H9 (cell line): ENCODE data around the gene DCDC2C. TPM values are rescaled to one million over a fixed set of nuclear protein-coding genes. Genes with fewer than 3 reads are reported as not detected.

ENCODE experiments used
- DNase-seq: peaks from one replicate; pipeline ENCODE4 v3.0.0-alpha.2; 2017
- H2AFZ ChIP-seq: one replicate; pipeline ENCODE4 v1.6.1; 2013; ENCODE audit warnings: mild to moderate bottlenecking, low read length, control low read depth, moderate library complexity
- H2AK5ac ChIP-seq: 2 replicates; pipeline ENCODE4 v1.6.1; 2013; ENCODE audit warnings: low read length, control low read depth, mixed read lengths; ENCODE audit not compliant: insufficient read length
- H2BK120ac ChIP-seq: one replicate; pipeline ENCODE4 v1.6.1; 2013; ENCODE audit warnings: low read depth, mild to moderate bottlenecking, low read length, control low read depth, inconsistent platforms; ENCODE audit not compliant: poor library complexity, severe bottlenecking
- H2BK12ac ChIP-seq: 2 replicates; pipeline ENCODE4 v1.6.1; 2013; ENCODE audit warnings: low read length, control low read depth, mixed read lengths, low read depth; ENCODE audit not compliant: insufficient read length
- H2BK15ac ChIP-seq: 2 replicates; pipeline ENCODE4 v1.6.1; 2013; ENCODE audit warnings: low read depth, low read length, control low read depth
- H2BK20ac ChIP-seq: one replicate; pipeline ENCODE4 v1.6.1; 2013; ENCODE audit warnings: low read depth, mild to moderate bottlenecking, low read length, control low read depth, inconsistent platforms; ENCODE audit not compliant: poor library complexity, severe bottlenecking
- H2BK5ac ChIP-seq: 2 replicates; pipeline ENCODE4 v1.6.1; 2013; ENCODE audit warnings: low read length, control low read depth, mixed read lengths; ENCODE audit not compliant: insufficient read length
- H3K14ac ChIP-seq: 2 replicates; pipeline ENCODE4 v1.6.1; 2013; ENCODE audit warnings: low read length, control low read depth; ENCODE audit not compliant: insufficient read depth
- H3K18ac ChIP-seq: 2 replicates; pipeline ENCODE4 v1.6.1; 2013; ENCODE audit warnings: low read depth, mild to moderate bottlenecking, mixed read lengths, low read length, control low read depth; ENCODE audit not compliant: insufficient read length
- H3K23ac ChIP-seq: 2 replicates; pipeline ENCODE4 v1.6.1; 2013; ENCODE audit warnings: low read length, control low read depth, mixed read lengths, low read depth; ENCODE audit not compliant: insufficient read length
- H3K23me2 ChIP-seq: 2 replicates; pipeline ENCODE4 v1.6.1; 2013; ENCODE audit warnings: low read depth, mild to moderate bottlenecking, mixed read lengths, low read length, control low read depth; ENCODE audit not compliant: insufficient read length, poor library complexity, severe bottlenecking
- H3K27ac ChIP-seq: 2 replicates; pipeline ENCODE4 v1.5.1; 2013; ENCODE audit warnings: low read length, control low read depth, mixed read lengths, low read depth; ENCODE audit not compliant: insufficient read length
- H3K27me3 ChIP-seq: 2 replicates; pipeline ENCODE4 v1.6.1; 2013; ENCODE audit warnings: low read length, control low read depth, inconsistent platforms; ENCODE audit not compliant: insufficient read depth
- H3K4ac ChIP-seq: 2 replicates; pipeline ENCODE4 v1.6.1; 2013; ENCODE audit warnings: low read depth, mild to moderate bottlenecking, control low read depth, inconsistent platforms, low read length, moderate library complexity
- H3K4me1 ChIP-seq: 2 replicates; pipeline ENCODE4 v1.6.1; 2013; ENCODE audit warnings: low read length, control low read depth, inconsistent platforms; ENCODE audit not compliant: insufficient read depth
- H3K4me2 ChIP-seq: 2 replicates; pipeline ENCODE4 v1.6.1; 2013; ENCODE audit warnings: low read length, control low read depth, mixed read lengths; ENCODE audit not compliant: insufficient read length, insufficient read depth
- H3K56ac ChIP-seq: 2 replicates; pipeline ENCODE4 v1.6.1; 2013; ENCODE audit warnings: low read depth, mild to moderate bottlenecking, mixed read lengths, low read length, control low read depth; ENCODE audit not compliant: insufficient read length
- H3K79me1 ChIP-seq: 2 replicates; pipeline ENCODE4 v1.6.1; 2013; ENCODE audit warnings: low read depth, mild to moderate bottlenecking, moderate library complexity, low read length, control low read depth, inconsistent platforms; ENCODE audit not compliant: insufficient read depth, poor library complexity, severe bottlenecking
- H3K79me2 ChIP-seq: 2 replicates; pipeline ENCODE4 v1.6.1; 2013; ENCODE audit warnings: low read length, control low read depth, inconsistent platforms; ENCODE audit not compliant: insufficient read depth
- H3K9ac ChIP-seq: 2 replicates; pipeline ENCODE4 v1.6.1; 2013; ENCODE audit warnings: low read length, control low read depth, mixed read lengths; ENCODE audit not compliant: insufficient read length; ENCODE audit errors: extremely low read depth
- H3K9me3 ChIP-seq: one replicate; pipeline ENCODE4 v1.6.1; 2013; ENCODE audit warnings: low read depth, low read length, inconsistent platforms; ENCODE audit not compliant: control insufficient read depth
- H3T11ph ChIP-seq: one replicate; pipeline ENCODE4 v1.6.1; 2013; ENCODE audit warnings: mild to moderate bottlenecking, low read length, control low read depth, inconsistent platforms
- H4K20me1 ChIP-seq: one replicate; pipeline ENCODE4 v1.6.1; 2013; ENCODE audit not compliant: control insufficient read depth, insufficient read length, insufficient read depth
- H4K5ac ChIP-seq: 2 replicates; pipeline ENCODE4 v1.6.1; 2013; ENCODE audit warnings: low read depth, mild to moderate bottlenecking, mixed read lengths, low read length, control low read depth; ENCODE audit not compliant: insufficient read length
- H4K8ac ChIP-seq: replicated peaks from 2 replicates; pipeline ENCODE4 v1.6.1; 2013; ENCODE audit warnings: low read length, control low read depth, mixed read lengths, low read depth; ENCODE audit not compliant: insufficient read length
- H4K91ac ChIP-seq: 2 replicates; pipeline ENCODE4 v1.6.1; 2013; ENCODE audit warnings: low read depth, mild to moderate bottlenecking, moderate library complexity, mixed read lengths, low read length, control low read depth; ENCODE audit not compliant: insufficient read length
- H3K27ac Mint-ChIP-seq, 3 experiments: 2 replicates in 2 of 3; 3 replicates in 1 of 3; pipeline ENCODE4 v1.8.0; 2020 to 2021; ENCODE audit warnings: mixed read lengths in 3 of 3, mild to moderate bottlenecking in 1 of 3, moderate library complexity in 1 of 3
- H3K27me3 Mint-ChIP-seq: 2 replicates; pipeline ENCODE4 v1.8.0; 2021; ENCODE audit warnings: low read depth, mild to moderate bottlenecking, moderate library complexity, mixed read lengths
- H3K36me3 Mint-ChIP-seq, 3 experiments: 2 replicates in 2 of 3; 3 replicates in 1 of 3; pipeline ENCODE4 v1.8.0; 2020 to 2021; ENCODE audit warnings: low read depth in 3 of 3, mixed read lengths in 3 of 3; ENCODE audit not compliant: insufficient read depth in 1 of 3
- H3K4me1 Mint-ChIP-seq, 2 experiments: 2 replicates each; pipeline ENCODE4 v1.8.0; 2020; ENCODE audit warnings: mixed read lengths in 2 of 2
- H3K4me3 Mint-ChIP-seq, 2 experiments: 2 replicates in 1 of 2; 3 replicates in 1 of 2; pipeline ENCODE4 v1.8.0; 2020 to 2021; ENCODE audit warnings: mild to moderate bottlenecking in 2 of 2, mixed read lengths in 2 of 2, moderate library complexity in 1 of 2
- H3K9me3 Mint-ChIP-seq, 2 experiments: 2 replicates in 1 of 2; 3 replicates in 1 of 2; pipeline ENCODE4 v1.8.0; 2020; ENCODE audit warnings: mild to moderate bottlenecking in 2 of 2, mixed read lengths in 2 of 2, moderate library complexity in 1 of 2
- WGBS: extraction: QIAGEN DNeasy Blood & Tissue Kit; methylation state at CpG from one replicate; pipeline ENCODE4 v1.1.7; 2013; ENCODE audit warnings: missing lambda C conversion rate, low lambda C conversion rate, mixed read lengths; ENCODE audit not compliant: insufficient read length; ENCODE audit errors: extremely low coverage; 5-methylcytosine and 5-hydroxymethylcytosine counted together
- total RNA-seq: library from RNA; stranded (reverse); gene quantifications from 2 replicates; pipeline ENCODE4 v1.2.1, GENCODE V29; 2021
- TF ChIP-seq, protein P1 (sequence below): fragments of 200-600 bp; sonication (generic); conservative IDR thresholded peaks from 3 replicates; pipeline ENCODE4 v1.8.0; 2021; ENCODE audit warnings: antibody characterized with exemption, mild to moderate bottlenecking

DCDC2C gene
- total RNA-seq, 1 experiment from 2014 or later, result not detected

DNA sequence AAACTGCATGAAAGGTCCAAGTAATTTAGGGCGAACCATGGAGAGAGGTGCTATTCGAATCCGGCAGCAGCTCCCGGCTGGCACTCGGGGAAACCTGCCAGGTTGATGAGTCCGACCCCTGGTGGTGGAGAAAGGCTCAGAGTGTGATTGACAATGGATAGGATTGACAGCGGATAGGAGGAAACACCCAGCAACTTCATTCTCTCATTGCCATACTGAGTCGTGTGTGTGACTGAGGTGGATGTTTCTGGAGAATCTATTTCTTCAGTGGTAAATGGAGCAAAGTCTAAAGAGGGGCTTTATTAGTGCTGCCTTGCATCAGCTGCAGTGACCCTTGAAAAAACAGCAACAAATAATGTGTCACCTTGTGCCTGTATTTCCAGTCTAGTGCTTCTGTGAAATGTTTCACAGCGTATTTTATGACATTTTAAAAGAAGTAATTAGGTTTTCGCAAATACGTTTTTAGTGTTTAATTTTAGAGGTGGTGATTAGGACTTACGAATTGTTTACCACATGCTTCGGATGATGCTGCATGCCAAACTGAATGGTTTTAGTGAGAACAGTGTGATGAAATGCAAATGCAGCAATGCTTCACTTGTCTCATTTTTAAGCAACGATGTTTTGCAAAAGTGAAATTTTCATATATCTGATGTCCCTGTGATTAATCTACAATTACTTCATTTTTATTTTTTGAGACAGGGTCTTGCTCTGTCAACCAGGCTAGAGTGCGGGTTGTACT is 102.0 kb downstream of the DCDC2C start:
- H3K9me3 Mint-ChIP-seq, result peaks cover 2 to 4% of the 10 kb centered on the region in 2 experiments; a peak in 1 of 5 replicates
- 100% methylated on average over 4 of the region's 15 CpGs for WGBS
- H2AK5ac ChIP-seq, result no peak overlapping the region
- no peak overlapping the region for H3K4me2 ChIP-seq
- H3K9ac ChIP-seq, result no peak overlapping the region
- H3K27ac ChIP-seq, result no peak overlapping the region
- H3K4me1 Mint-ChIP-seq, result peaks cover 4 to 6% of the 10 kb centered on the region in 2 experiments; a peak in 3 of 4 replicates
- H3K23ac ChIP-seq, result no peak overlapping the region
- H2BK12ac ChIP-seq, result no peak overlapping the region
- H4K91ac ChIP-seq, result no peak overlapping the region
- H3K14ac ChIP-seq, result no peak overlapping the region
- no peaks in the 10 kb centered on the region for H3K27me3 Mint-ChIP-seq
- H3K79me1 ChIP-seq, result no peaks in the 10 kb centered on the region
- no peak overlapping the region for H3K56ac ChIP-seq
- no peak overlapping the region for H2BK5ac ChIP-seq
- no peak overlapping the region for H3K18ac ChIP-seq
- no peak overlapping the region; a peak in 1 of 7 replicates for H3K27ac Mint-ChIP-seq
- H2BK20ac ChIP-seq, result no peak overlapping the region
- H3K4me3 Mint-ChIP-seq, result no peak overlapping the region
- TF ChIP-seq, protein P1, sequence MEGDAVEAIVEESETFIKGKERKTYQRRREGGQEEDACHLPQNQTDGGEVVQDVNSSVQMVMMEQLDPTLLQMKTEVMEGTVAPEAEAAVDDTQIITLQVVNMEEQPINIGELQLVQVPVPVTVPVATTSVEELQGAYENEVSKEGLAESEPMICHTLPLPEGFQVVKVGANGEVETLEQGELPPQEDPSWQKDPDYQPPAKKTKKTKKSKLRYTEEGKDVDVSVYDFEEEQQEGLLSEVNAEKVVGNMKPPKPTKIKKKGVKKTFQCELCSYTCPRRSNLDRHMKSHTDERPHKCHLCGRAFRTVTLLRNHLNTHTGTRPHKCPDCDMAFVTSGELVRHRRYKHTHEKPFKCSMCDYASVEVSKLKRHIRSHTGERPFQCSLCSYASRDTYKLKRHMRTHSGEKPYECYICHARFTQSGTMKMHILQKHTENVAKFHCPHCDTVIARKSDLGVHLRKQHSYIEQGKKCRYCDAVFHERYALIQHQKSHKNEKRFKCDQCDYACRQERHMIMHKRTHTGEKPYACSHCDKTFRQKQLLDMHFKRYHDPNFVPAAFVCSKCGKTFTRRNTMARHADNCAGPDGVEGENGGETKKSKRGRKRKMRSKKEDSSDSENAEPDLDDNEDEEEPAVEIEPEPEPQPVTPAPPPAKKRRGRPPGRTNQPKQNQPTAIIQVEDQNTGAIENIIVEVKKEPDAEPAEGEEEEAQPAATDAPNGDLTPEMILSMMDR, result peak; percentile 83
- no peak overlapping the region for H3T11ph ChIP-seq
- no peaks in the 10 kb centered on the region for H4K20me1 ChIP-seq
- no peak overlapping the region for H2AFZ ChIP-seq
- H3K4ac ChIP-seq, result no peak overlapping the region
- H3K9me3 ChIP-seq, result no peaks in the 10 kb centered on the region
- peak; percentile 80 for DNase-seq
- no peak overlapping the region for H4K5ac ChIP-seq
- H4K8ac ChIP-seq, result no peak overlapping the region
- H3K79me2 ChIP-seq, result no peaks in the 10 kb centered on the region
- peaks cover 0 to under 1% (median 0%) of the 10 kb centered on the region in 3 experiments; a peak in 2 of 7 replicates for H3K36me3 Mint-ChIP-seq
- H3K4me1 ChIP-seq, result no peaks in the 10 kb centered on the region
- H2BK15ac ChIP-seq, result no peak overlapping the region
- no peaks in the 10 kb centered on the region for H3K27me3 ChIP-seq
- H2BK120ac ChIP-seq, result no peak overlapping the region
- H3K23me2 ChIP-seq, result no peaks in the 10 kb centered on the region
